Psoas muscle (tissue), 8 donors: ENCODE measurements around the gene TUBB6. TPM values are rescaled to one million over a fixed set of nuclear protein-coding genes. Genes with fewer than 3 reads are reported as not detected.

Experiments used
- ATAC-seq, 4 donors: fragments of 200-7000 bp; cut with Tn5 transposase; one replicate each; pipeline ENCODE4 v1.9.1; 2020; ENCODE audit warnings: moderate library complexity in 3 of 4, mild to moderate bottlenecking in 2 of 4
- DNase-seq, 2 donors: peaks; one replicate each; pipeline ENCODE4 v3.0.0-alpha.2; 2020
- H3K27ac ChIP-seq: fragments of 200-600 bp; one replicate; pipeline ENCODE4 v1.8.0; 2022
- H3K27me3 ChIP-seq, 3 donors: fragments of 200-600 bp in 1 of 3; one replicate each; pipeline versions ENCODE4 v1.6.1 to v1.8.0; 2013 to 2022; ENCODE audit warnings: low read length in 2 of 3, mild to moderate bottlenecking in 2 of 3, moderate library complexity in 1 of 3; ENCODE audit not compliant: insufficient read depth in 3 of 3
- H3K36me3 ChIP-seq, 2 donors: fragments of 200-600 bp in 1 of 2; one replicate each; pipeline versions ENCODE4 v1.6.1 to v1.8.0; 2013 to 2022; ENCODE audit warnings: low read depth in 1 of 2, mild to moderate bottlenecking in 1 of 2, moderate library complexity in 1 of 2; ENCODE audit not compliant: insufficient read depth in 1 of 2
- H3K4me1 ChIP-seq: fragments of 200-600 bp; one replicate; pipeline ENCODE4 v1.8.0; 2022
- H3K4me3 ChIP-seq: fragments of 200-600 bp; one replicate; pipeline ENCODE4 v1.8.0; 2022; ENCODE audit warnings: mild to moderate bottlenecking
- H3K9me3 ChIP-seq: fragments of 200-600 bp; one replicate; pipeline ENCODE4 v1.8.0; 2022
- CTCF ChIP-seq: fragments of 200-600 bp; IDR thresholded peaks from one replicate; pipeline ENCODE4 v1.8.0; 2022; ENCODE audit warnings: antibody characterized with exemption
- WGBS, 3 donors: extraction: QIAGEN DNeasy Blood & Tissue Kit; methylation state at CpG; one replicate each; pipeline versions ENCODE4 v1.1.6 to v1.1.7; 2013; 5-methylcytosine and 5-hydroxymethylcytosine counted together
- intact Hi-C, 2 donors: fragments of 100-400 bp; cut with DNase I; formaldehyde crosslinking; loops; one replicate each; pipeline versions ENCODE4 v1.11.0 to v1.14.2; 2022
- polyA plus RNA-seq, 3 donors: library from polyadenylated mRNA; stranded (reverse); fragments of 200-250 nt; gene quantifications; one replicate each; pipeline ENCODE4 v1.2.3, GENCODE V29; 2013
- total RNA-seq, 4 donors: library from RNA; stranded (reverse); fragmentation: NEBNext Ultra II Directional in 2 of 4; extraction: Animal tissue kit (Norgen Biotek cat#: 25700) in 2 of 4; gene quantifications; one replicate each; pipeline versions ENCODE4 v1.2.1 to v1.2.4, GENCODE V29; 2021 to 2023
- donor health status: healthy with polysubstance abuse.
- donor health status: DM: no; HTN: no; CAD: no; lungs with moderate emphysema.
- donor health status: Bipolar disorder and iron deficiency.
- donor health status: healthy.
- donor health status: DM: yes; HTN: yes; CAD: no.
- donor health status: DM: no; HTN: no; CAD: no.
- donor health status: DM: no; HTN: no; CAD: no.
- donor health status: DM: yes; HTN: yes; CAD: no.

The TUBB6 gene
- total and polyA plus RNA-seq, 7 donors, result 12.5 to 46.7 (median 19.9) TPM

GRCh38 chr18:12305930-12306629 lies 2.0 kb upstream of the TUBB6 start:
- Histone ChIP-seq H3K27ac (no peak overlapping the region), H3K36me3 (no peaks in the 10 kb centered on the region), H3K9me3 (no peaks in the 10 kb centered on the region), H3K4me3 (no peak overlapping the region), H3K27me3 (peaks cover 0 to 41% (median 5%) of the 10 kb centered on the region in 3 donors), H3K4me1 (no peaks in the 10 kb centered on the region)
- WGBS, 3 donors, result 91 to 94% (median 92%) methylated on average over 25 of the region's 25 CpGs
- TF ChIP-seq CTCF, result no peak
- intact Hi-C loops, result no loop called here
- DNase-seq (no peak), ATAC-seq (no peak)

GRCh38 chr18:12306752-12307700 lies 1.0 kb upstream of the TUBB6 start:
- TF ChIP-seq CTCF, result no peak
- Histone ChIP-seq H3K36me3 (peaks cover 0 to 6% of the 10 kb centered on the region in 2 donors), H3K4me3 (peak overlapping the region; percentile 73), H3K27ac (peak overlapping the region; percentile 86), H3K27me3 (peaks cover 0 to 41% (median 5%) of the 10 kb centered on the region in 3 donors), H3K4me1 (no peaks in the 10 kb centered on the region), H3K9me3 (peaks cover 2% of the 10 kb centered on the region)
- ATAC-seq, result peak; percentile 17 to 54 (median 24)
- 25 to 35% (median 28%) methylated on average over 39 of the region's 39 CpGs for WGBS, 3 donors
- DNase-seq, result peak; percentile 56 to 72
- intact Hi-C loops, result no loop called here

GRCh38 chr18:12308386-12309100 lies 502 bp downstream of the TUBB6 start:
- Histone ChIP-seq H3K4me3 (peak overlapping the region; percentile 73), H3K9me3 (peaks cover 7% of the 10 kb centered on the region), H3K27ac (peak overlapping the region; percentile 86), H3K27me3 (peaks cover 0 to 41% (median 5%) of the 10 kb centered on the region in 3 donors), H3K4me1 (no peaks in the 10 kb centered on the region), H3K36me3 (peaks cover 0 to 13% of the 10 kb centered on the region in 2 donors)
- DNase-seq (peak; percentile 87 to 91), ATAC-seq (peak; percentile 81 to 89 (median 86))
- WGBS, 3 donors, result 0 to 1% (median 1%) methylated on average over 58 to 81 of the region's 81 CpGs
- intact Hi-C loops, result no loop called here
- no peak for TF ChIP-seq CTCF

GRCh38 chr18:12309683-12310198 lies 1.7 kb downstream of the TUBB6 start:
- Histone ChIP-seq H3K36me3 (peaks cover 0 to 20% of the 10 kb centered on the region in 2 donors), H3K4me1 (no peaks in the 10 kb centered on the region), H3K27me3 (peaks cover 0 to 41% (median 5%) of the 10 kb centered on the region in 3 donors), H3K9me3 (peaks cover 7% of the 10 kb centered on the region), H3K4me3 (peak overlapping the region; percentile 73), H3K27ac (no peak overlapping the region)
- no peak for DNase-seq
- ATAC-seq, result no peak
- 36 to 53% (median 53%) methylated on average over 7 of the region's 7 CpGs for WGBS, 3 donors
- intact Hi-C loops, result no loop called here
- no peak for TF ChIP-seq CTCF
